ENCODE results near the gene CT45A10.
"Not testable (repeated sequence)": the region's sequence is repeated elsewhere in the genome, so short reads cannot be mapped to it uniquely, and the experiment has no call there.

Gene CT45A10, protein sequence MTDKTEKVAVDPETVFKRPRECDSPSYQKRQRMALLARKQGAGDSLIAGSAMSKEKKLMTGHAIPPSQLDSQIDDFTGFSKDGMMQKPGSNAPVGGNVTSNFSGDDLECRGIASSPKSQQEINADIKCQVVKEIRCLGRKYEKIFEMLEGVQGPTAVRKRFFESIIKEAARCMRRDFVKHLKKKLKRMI

DNA sequence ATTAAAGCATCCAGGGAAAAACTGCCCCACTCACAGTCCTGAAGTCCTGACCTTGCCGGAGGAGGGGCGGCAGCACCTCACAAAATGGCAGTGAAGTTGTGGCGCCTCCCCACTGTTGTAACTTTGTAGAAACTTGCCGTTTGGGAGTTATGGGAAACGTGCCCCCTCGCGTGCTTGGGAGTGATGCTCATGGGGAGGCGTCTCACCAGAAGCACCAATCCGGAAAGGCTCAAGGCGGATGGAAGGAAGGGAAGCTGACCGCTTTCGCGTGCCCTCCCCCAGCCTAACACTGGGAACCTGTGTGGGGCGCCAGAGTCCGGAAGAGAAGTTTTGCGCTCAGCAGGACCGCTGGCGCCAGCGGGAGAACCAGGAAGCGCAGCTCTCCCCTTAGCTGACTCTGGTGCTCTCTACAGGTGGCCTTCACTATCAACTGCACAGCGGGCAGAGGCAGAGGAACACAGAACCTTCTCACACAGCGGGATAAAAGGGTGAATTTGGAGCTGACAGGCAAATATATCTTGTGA, at the start of gene CT45A10, which contains the start of gene SAGE1:
Gene CT45A10 (minus strand): TSS at position 151 of the 524 bp plus-strand sequence. CDS start 8,100 bp downstream, outside the sequence.
Gene SAGE1 (plus strand): TSS at position 423 of the 524 bp plus-strand sequence. CDS start 2,527 bp downstream, outside the sequence.
- TF ChIP-seq, protein P1, sequence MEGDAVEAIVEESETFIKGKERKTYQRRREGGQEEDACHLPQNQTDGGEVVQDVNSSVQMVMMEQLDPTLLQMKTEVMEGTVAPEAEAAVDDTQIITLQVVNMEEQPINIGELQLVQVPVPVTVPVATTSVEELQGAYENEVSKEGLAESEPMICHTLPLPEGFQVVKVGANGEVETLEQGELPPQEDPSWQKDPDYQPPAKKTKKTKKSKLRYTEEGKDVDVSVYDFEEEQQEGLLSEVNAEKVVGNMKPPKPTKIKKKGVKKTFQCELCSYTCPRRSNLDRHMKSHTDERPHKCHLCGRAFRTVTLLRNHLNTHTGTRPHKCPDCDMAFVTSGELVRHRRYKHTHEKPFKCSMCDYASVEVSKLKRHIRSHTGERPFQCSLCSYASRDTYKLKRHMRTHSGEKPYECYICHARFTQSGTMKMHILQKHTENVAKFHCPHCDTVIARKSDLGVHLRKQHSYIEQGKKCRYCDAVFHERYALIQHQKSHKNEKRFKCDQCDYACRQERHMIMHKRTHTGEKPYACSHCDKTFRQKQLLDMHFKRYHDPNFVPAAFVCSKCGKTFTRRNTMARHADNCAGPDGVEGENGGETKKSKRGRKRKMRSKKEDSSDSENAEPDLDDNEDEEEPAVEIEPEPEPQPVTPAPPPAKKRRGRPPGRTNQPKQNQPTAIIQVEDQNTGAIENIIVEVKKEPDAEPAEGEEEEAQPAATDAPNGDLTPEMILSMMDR (IDR thresholded peaks at IDR 0.05; ENCODE audit: extremely low read depth, insufficient read depth, missing control alignments) = no peak
- no peak for DNase-seq (ENCODE audit: low spot score)
- in situ Hi-C loops (cut with MboI; ENCODE audit: low pct_unique_long_range_greater_than_20kb, low sequenced_read_pairs, unreplicated experiment) = no loop called here

DNA sequence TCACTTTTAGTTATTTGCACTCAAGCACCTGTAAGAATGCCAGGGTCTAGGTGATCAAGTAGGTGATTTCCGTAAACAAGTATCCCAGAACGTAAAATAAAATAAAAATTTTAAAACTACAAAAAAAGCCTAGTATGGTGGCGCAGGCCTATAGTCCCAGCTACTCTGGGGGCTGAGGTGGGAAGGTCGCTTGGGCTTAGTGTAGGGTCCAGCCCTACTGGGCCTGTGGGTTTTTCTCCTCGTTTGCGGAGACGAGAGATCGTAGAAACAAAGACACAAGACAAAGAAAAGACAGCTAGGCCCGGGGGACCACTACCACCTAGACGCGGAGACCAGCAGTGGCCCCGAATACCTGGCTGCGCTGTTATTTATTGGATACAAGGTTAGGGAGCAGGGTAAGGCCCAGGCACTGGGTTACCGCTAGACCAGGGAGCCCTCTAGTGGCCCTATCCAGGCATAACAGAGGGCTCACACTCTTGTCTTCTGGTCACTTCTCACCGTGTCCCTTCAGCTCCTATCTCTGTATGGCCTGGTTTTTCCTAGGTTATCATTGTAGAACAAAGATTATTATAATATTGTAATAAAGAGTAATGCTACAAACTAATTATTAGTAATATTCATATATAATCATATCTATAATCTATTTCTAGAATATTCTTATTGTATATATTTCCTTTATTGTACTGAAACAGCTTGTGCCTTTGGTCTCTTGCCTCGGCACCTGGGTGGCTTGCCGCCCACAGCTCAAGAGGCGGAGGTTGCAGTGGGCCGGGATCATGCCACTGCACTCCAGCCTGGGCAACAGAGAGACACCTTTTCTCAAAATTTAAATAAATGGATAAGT, 38.6 kb upstream of the CT45A10 start:
- DNase-seq (ENCODE audit: low spot score) = peak; percentile 14
- TF ChIP-seq, protein P1 (IDR thresholded peaks at IDR 0.05; ENCODE audit: extremely low read depth, insufficient read depth, missing control alignments) = peak; percentile 78
- in situ Hi-C loops (cut with MboI; ENCODE audit: low pct_unique_long_range_greater_than_20kb, low sequenced_read_pairs, unreplicated experiment) = no loop called here

DNA sequence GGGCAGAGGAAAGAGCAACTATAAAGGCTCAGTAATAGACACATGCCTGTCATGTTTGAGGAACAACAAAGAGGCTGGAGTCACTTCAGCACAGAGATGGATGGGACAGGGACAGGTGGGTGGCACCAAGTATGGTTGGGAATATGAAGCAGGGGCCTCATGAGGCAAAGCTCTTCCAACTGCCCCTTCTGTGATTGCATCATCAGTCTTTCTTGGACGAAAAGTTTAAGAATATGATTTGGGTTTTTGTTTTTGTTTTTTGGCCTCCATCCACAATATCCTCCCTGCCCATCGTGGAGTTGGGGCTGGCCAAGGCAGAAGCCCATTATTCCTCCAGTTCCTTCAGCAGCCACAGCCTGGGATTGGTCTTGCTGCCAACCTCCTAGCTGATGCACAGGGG, 34.7 kb upstream of the CT45A10 start:
- TF ChIP-seq, protein P1 (IDR thresholded peaks at IDR 0.05; ENCODE audit: extremely low read depth, insufficient read depth, missing control alignments) = no peak
- DNase-seq (ENCODE audit: low spot score) = no peak
- in situ Hi-C loops (cut with MboI; ENCODE audit: low pct_unique_long_range_greater_than_20kb, low sequenced_read_pairs, unreplicated experiment) = no loop called here

DNA sequence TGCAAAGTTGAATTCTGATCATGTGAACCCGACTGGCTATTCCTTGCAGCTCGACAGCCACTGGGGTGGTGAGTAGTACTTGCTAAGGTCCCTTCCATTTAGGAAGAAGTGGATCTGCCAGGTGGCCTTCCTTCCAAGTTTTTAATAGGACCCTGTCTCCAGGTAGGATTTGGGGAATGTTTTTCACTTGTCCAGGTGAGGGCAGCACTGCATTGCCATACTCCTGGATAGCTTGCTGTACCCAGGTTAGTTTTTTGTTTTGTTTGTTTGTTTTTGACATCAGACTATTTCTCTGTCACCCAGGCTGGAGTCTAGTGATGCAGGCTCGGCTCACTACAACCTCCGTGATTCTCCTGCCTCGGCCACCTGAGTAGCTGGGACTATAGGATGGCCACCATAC, 30.1 kb upstream of the CT45A10 start:
- in situ Hi-C loops (cut with MboI; ENCODE audit: low pct_unique_long_range_greater_than_20kb, low sequenced_read_pairs, unreplicated experiment) = no loop called here
- TF ChIP-seq, protein P1 (IDR thresholded peaks at IDR 0.05; ENCODE audit: extremely low read depth, insufficient read depth, missing control alignments) = peak; percentile 15
- DNase-seq (ENCODE audit: low spot score) = no peak

DNA sequence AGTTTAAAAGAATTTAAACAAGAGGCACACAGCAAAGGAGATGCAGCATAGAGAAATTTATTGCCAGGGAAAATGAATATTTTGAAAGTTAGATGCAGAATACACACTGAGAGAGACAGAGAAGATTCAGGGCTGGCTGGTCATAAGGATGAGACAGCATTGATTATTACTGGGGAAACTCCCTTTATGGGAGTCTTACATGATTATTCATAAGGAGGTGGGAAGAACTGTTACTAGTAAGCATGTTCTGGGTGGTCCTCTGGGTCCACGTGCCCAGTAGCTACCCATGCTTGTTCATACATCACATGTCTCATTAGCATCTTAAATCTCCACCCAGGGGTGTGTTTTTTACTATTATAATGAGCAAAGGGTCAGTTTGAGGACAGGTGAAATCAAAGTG, 27.3 kb upstream of the CT45A10 start:
- in situ Hi-C loops (cut with MboI; ENCODE audit: low pct_unique_long_range_greater_than_20kb, low sequenced_read_pairs, unreplicated experiment); DNase-seq (ENCODE audit: low spot score): not testable (repeated sequence)

DNA sequence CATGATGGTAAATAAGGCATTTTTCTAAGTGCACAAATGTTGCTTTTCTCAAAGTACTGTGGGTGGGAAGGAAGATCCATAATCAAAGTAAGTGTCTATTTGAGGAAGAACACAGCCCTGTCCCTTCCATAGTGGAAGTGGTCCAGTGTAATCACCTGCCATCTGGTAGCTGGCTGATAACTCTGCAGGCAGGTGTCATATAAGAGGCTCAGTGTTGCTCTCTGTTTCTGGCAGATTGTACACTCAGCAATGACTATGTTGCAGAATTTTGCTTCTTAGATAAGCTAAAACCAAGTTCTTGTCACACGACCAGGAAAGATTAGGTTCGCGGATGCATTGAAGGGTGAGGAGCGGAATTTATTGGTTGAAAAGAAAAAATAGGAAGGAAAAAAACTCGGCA, 21.2 kb upstream of the CT45A10 start:
- DNase-seq (ENCODE audit: low spot score) = no peak
- TF ChIP-seq, protein P1 (IDR thresholded peaks at IDR 0.05; ENCODE audit: extremely low read depth, insufficient read depth, missing control alignments) = no peak
- in situ Hi-C loops (cut with MboI; ENCODE audit: low pct_unique_long_range_greater_than_20kb, low sequenced_read_pairs, unreplicated experiment) = no loop called here

DNA sequence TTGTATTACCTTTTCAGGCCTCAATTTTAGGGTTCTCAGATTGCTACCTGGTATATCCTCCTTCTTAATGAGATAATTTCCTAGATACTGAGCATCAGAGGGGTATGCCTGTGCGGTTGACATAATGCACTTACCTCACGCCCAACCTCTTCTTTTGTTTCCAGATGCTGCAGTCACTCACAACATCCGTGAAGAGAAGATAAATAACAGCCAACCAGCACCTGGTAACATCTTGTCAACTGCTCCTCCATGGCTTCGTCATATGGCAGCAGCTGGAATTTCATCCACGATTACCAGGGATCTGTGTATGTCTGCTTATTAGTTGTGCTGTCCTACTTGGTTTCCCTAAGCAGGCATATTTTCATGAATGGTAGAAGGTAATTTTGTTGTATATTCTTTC, 17.0 kb upstream of the CT45A10 start:
- in situ Hi-C loops (cut with MboI; ENCODE audit: low pct_unique_long_range_greater_than_20kb, low sequenced_read_pairs, unreplicated experiment) = no loop called here
- TF ChIP-seq, protein P1 (IDR thresholded peaks at IDR 0.05; ENCODE audit: extremely low read depth, insufficient read depth, missing control alignments) = no peak
- DNase-seq (ENCODE audit: low spot score) = no peak

All from GM13977 (cell line).